GM18867 (cell line): ENCODE data around the gene SSR4.

Source experiments
- ATAC-seq: cut with Tn5 transposase; IDR thresholded peaks from one replicate; pipeline ENCODE4 v1.9.1; 2021; ENCODE audit warnings: mild to moderate bottlenecking, moderate library complexity; ENCODE audit not compliant: unreplicated experiment

The SSR4 gene

DNA sequence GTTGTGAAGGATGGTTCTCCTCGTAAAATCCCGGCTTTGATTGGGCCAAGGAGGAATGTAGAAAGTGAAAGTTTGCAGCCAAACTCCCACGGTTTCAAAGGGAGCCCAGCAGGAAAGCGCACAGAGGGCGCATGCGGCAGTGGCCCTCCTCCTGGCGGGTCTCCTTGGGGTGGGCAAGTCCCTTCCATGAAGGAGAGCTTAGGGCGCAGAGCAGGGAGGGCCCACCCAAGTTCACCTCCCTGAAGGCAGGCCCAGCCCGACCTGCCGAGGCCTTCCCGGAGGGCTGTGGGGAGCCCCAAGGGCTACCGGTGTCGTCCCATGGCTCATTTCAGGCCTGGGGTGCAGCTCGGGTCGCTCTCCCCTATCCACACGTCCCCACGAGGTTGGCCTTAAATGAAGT lies 33.8 kb downstream of the SSR4 start:
- ATAC-seq, result no peak

DNA sequence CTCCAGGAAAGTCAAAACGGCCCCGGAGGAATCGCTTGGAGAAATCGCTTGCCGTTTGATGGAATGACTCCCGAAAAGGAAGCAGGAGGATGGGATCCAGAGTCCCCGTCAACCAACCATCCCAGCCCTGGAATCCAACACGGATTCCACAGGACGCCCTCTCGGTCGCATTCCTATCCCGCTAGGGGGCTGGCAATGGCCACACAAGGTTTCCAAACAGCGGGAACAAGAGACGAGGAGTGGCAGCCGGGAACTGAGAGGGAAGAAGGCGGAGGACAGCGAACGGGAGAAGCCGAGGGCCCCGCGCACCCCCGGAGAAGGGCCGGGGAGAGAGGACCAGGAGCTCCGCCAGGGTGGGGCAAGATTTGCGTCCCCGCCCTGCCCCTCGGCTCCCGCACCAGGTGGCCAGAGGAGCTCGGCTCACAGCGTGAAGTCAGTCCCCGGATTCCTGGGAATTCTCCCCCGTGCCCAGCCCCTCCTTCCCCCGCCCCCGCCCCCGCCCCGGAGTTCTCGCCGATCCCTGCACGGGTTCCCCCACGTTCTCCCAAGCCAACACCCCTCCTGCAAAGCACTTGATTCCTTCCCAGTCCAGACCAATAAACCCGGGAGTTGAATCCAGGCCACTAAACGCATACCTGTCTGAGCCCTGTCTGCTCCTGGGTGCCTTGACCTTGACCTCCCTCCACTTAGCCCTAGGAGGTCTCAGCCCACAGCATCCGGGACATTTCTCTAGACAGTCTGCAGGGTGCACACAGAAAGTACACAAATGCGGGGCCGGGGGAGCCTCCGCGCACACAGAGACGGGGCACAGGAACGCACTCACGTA lies 34.5 kb downstream of the SSR4 start:
- no peak for ATAC-seq

GRCh38 chrX:153829549-153829798 lies 35.0 kb downstream of the SSR4 start:
- no peak for ATAC-seq

- no peak for ATAC-seq
Measured at GRCh38 chrX:153829799-153830639, 35.6 kb downstream of the SSR4 start, which contains the start of gene PDZD4. Gene PDZD4, minus strand, starts transcription at chrX:153830544. Its CDS starts 246 bp downstream, at chrX:153830298.

GRCh38 chrX:153830640-153831428 lies 36.4 kb downstream of the SSR4 start:
- no peak for ATAC-seq

DNA sequence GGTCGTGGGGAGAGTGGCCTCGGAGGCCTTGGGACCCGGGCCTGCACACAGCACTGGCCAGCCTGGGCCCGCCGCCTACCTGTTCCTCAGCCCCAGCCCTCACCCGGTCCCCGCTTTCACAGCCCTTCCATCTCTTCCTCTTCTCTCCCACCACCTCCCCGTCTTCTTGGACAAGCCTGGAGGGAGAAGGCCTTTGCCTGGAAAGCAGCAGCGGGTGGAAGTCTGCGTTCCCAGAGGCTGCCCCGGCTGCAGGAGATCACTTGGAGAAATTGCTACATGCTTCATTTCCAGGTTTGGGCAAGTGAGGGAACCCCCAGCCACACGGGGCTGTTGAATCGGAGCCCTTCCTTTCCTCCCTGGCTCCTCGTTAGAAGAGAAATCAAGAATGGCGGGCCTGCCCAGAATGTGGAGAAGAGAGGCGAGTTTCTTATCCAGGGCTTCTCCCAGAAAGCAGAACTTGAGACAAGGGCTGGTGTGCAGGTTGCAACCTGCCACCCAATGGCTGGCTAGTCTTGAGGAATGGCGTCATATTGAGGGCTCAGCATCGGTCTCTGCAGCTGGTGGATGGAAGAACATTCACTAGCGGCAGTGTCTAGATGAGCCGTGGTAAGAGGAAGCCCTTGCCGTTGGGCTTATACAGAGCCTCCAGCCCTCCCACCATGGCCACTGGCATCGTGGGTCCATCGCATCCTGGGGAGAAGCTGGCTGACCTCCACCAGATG lies 37.1 kb downstream of the SSR4 start:
- no peak for ATAC-seq

- no peak for ATAC-seq
Measured at GRCh38 chrX:153832728-153833127, 38.3 kb downstream of the SSR4 start.

DNA sequence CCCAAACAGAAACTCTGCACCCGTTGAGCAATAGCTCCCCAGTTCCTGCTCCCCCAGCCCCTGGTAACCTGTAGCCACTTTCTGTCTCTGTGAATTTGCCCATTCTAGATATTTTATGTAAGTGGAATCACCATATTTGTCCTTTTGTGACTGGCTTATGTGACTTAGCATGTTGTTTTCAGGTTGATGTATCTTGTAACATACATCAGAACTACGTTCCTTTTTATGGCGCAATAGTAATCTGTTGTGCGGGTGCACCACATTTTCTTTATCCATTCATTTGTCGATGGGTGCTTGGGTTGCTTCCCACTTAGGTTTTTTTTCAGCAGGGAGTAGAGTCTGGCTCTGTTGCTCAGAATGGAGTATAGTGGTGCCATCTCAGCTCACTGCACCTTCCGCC lies 42.5 kb downstream of the SSR4 start:
- ATAC-seq, result no peak

GRCh38 chrX:153844509-153845082 lies 50.1 kb downstream of the SSR4 start:
- no peak for ATAC-seq

DNA sequence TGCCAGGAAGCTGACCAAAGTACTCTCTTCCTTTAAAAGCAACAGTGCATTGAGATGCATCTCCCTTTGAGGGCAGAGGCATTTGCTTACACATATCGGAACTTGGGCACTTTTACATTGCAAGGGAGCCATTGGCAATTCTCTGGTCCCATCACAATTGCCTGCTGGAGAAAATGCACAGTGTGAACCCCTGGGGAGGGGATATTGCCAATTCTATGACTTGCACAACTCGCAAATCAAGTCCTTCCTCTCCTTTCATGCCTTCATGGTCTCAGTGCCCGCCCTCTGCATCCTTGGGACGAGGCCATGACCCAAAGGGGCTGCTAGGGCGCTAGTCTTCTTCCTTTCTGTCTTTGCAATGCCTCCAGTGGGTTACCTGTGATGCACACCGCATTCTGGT lies 50.7 kb downstream of the SSR4 start:
- no peak for ATAC-seq

DNA sequence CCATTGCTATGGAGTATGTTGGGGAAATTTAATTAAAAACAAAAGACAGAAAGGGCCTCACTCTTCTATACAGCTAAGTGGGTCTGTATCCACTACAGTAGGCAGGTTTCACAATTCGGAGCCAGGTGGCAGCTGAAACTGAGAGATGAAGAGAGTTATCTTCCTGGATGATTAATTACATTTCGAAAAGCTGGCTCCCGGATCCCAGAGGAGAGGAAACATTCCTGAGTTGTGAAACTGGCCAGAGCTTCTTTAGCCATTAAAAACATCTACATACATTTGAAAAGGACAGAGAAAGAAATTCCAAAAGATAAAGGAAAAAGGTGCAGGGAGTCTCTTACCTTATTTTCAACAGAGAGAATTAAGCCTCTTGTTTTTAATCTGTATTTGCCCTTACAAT lies 51.4 kb downstream of the SSR4 start:
- ATAC-seq, result no peak
